ENCODE results near the gene C12orf75.

The C12orf75 gene

GRCh38 chr12:105417732-105418131, 87.2 kb downstream of the C12orf75 start:
- Histone ChIP-seq H3K9me3 (ENCODE audit: control insufficient read depth, low read length) (no peaks in the 10 kb centered on the region), H3K36me3 (ENCODE audit: control insufficient read depth, insufficient read depth, low read length) (no peaks in the 10 kb centered on the region), H3K4me1 (ENCODE audit: control insufficient read depth, insufficient read depth, low read length, poor library complexity, severe bottlenecking) (peaks cover 17% of the 10 kb centered on the region), H3K27ac (ENCODE audit: low read depth, low read length, severe bottlenecking) (peak overlapping the region; percentile 37), H3K4me3 (ENCODE audit: extremely low read depth, insufficient read depth, low read length, poor library complexity, severe bottlenecking) (no peak overlapping the region)
- 83% methylated on average over 1 of the region's 4 CpGs; no CpG with 5 or more reads in 1 of the 2 experiments for whole genome bisulfite sequencing, 2 experiments (ENCODE audit: insufficient coverage in 2 of 2)

GRCh38 chr12:105418229-105418628, 87.7 kb downstream of the C12orf75 start:
- 93% methylated on average over 3 to 5 of the region's 5 CpGs for WGBS, 2 experiments (ENCODE audit: insufficient coverage in 2 of 2)
- Histone ChIP-seq H3K4me3 (ENCODE audit: extremely low read depth, insufficient read depth, low read length, poor library complexity, severe bottlenecking) (no peak overlapping the region), H3K27ac (ENCODE audit: low read depth, low read length, severe bottlenecking) (peak overlapping the region; percentile 37), H3K4me1 (ENCODE audit: control insufficient read depth, insufficient read depth, low read length, poor library complexity, severe bottlenecking) (peaks cover 17% of the 10 kb centered on the region), H3K36me3 (ENCODE audit: control insufficient read depth, insufficient read depth, low read length) (no peaks in the 10 kb centered on the region), H3K9me3 (ENCODE audit: control insufficient read depth, low read length) (no peaks in the 10 kb centered on the region)

GRCh38 chr12:105418821-105419291, 88.4 kb downstream of the C12orf75 start:
- Histone ChIP-seq H3K4me3 (ENCODE audit: extremely low read depth, insufficient read depth, low read length, poor library complexity, severe bottlenecking) (no peak overlapping the region), H3K27ac (ENCODE audit: low read depth, low read length, severe bottlenecking) (peak overlapping the region; percentile 36), H3K9me3 (ENCODE audit: control insufficient read depth, low read length) (no peaks in the 10 kb centered on the region), H3K4me1 (ENCODE audit: control insufficient read depth, insufficient read depth, low read length, poor library complexity, severe bottlenecking) (peaks cover 17% of the 10 kb centered on the region), H3K36me3 (ENCODE audit: control insufficient read depth, insufficient read depth, low read length) (no peaks in the 10 kb centered on the region)
- 54 to 60% methylated on average over 7 of the region's 7 CpGs for WGBS, 2 experiments (ENCODE audit: insufficient coverage in 2 of 2)

GRCh38 chr12:105419606-105420005, 89.1 kb downstream of the C12orf75 start:
- Histone ChIP-seq H3K4me3 (ENCODE audit: extremely low read depth, insufficient read depth, low read length, poor library complexity, severe bottlenecking) (no peak overlapping the region), H3K4me1 (ENCODE audit: control insufficient read depth, insufficient read depth, low read length, poor library complexity, severe bottlenecking) (peaks cover 17% of the 10 kb centered on the region), H3K36me3 (ENCODE audit: control insufficient read depth, insufficient read depth, low read length) (no peaks in the 10 kb centered on the region), H3K9me3 (ENCODE audit: control insufficient read depth, low read length) (no peaks in the 10 kb centered on the region), H3K27ac (ENCODE audit: low read depth, low read length, severe bottlenecking) (no peak overlapping the region)
- WGBS, 2 experiments (ENCODE audit: insufficient coverage in 2 of 2) = 92 to 96% methylated on average over 2 to 3 of the region's 3 CpGs

- no peak overlapping the region for H3K4me3 ChIP-seq (ENCODE audit: extremely low read depth, insufficient read depth, low read length, poor library complexity, severe bottlenecking)
- H3K9me3 ChIP-seq (ENCODE audit: control insufficient read depth, low read length) = no peaks in the 10 kb centered on the region
- H3K36me3 ChIP-seq (ENCODE audit: control insufficient read depth, insufficient read depth, low read length) = no peaks in the 10 kb centered on the region
- H3K27ac ChIP-seq (ENCODE audit: low read depth, low read length, severe bottlenecking) = no peak overlapping the region
- H3K4me1 ChIP-seq (ENCODE audit: control insufficient read depth, insufficient read depth, low read length, poor library complexity, severe bottlenecking) = peaks cover 17% of the 10 kb centered on the region
- 91 to 96% methylated on average over 4 to 5 of the region's 5 CpGs for WGBS, 2 experiments (ENCODE audit: insufficient coverage in 2 of 2)
These were observed 89.6 kb downstream of the C12orf75 start for GRCh38 chr12:105420046-105420445.

GRCh38 chr12:105420659-105421240, 90.3 kb downstream of the C12orf75 start:
- H3K4me3 ChIP-seq (ENCODE audit: extremely low read depth, insufficient read depth, low read length, poor library complexity, severe bottlenecking) = no peak overlapping the region
- no peaks in the 10 kb centered on the region for H3K9me3 ChIP-seq (ENCODE audit: control insufficient read depth, low read length)
- H3K27ac ChIP-seq (ENCODE audit: low read depth, low read length, severe bottlenecking) = no peak overlapping the region
- peaks cover 17% of the 10 kb centered on the region for H3K4me1 ChIP-seq (ENCODE audit: control insufficient read depth, insufficient read depth, low read length, poor library complexity, severe bottlenecking)
- H3K36me3 ChIP-seq (ENCODE audit: control insufficient read depth, insufficient read depth, low read length) = no peaks in the 10 kb centered on the region

Data from mesodermal cell (in vitro differentiated cells).